Ecto neural progenitor cell (in vitro differentiated cells): ENCODE results near the gene SMCO4.
"Not testable (repeated sequence)": the region's sequence is repeated elsewhere in the genome, so short reads cannot be mapped to it uniquely, and the experiment has no call there.

ENCODE experiments used
- DNase-seq: peaks from one replicate; pipeline ENCODE4 v3.0.0-alpha.2; 2018; ENCODE audit warnings: low spot score

SMCO4 gene

DNA sequence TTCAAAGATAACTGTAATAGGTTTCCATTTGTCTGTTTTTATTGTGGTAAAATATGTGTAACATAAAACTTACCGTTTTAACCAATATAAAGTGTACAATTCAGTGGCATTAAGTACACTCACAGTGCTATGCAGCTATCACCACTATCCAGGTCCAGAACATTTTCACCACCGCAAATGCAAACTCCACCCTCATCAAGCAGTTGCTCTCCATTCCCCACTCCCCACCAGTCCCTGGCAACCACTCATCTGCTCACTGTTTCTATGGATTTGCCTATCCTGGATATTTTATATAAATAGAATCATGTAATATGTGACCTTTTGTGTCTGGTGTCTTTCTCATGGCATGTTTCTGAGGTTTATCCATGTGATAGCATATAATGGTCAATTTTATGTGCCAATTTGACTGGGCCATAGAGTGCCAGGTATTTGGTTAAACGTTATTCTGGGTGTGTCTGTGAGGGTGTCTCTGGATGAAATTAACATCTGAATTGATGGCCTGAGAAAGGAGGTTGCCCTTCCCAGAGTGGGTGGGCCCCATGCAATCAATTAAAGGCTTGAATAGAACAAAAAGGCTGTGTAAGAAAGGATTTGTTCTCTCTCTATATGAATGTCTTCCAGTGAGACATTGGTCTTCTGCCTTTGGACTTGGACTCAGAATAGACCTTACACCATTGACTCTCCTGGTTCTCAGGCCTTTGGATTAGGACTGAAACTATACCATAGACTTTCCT is 17.2 kb upstream of the SMCO4 start:
- no peak for DNase-seq

DNA sequence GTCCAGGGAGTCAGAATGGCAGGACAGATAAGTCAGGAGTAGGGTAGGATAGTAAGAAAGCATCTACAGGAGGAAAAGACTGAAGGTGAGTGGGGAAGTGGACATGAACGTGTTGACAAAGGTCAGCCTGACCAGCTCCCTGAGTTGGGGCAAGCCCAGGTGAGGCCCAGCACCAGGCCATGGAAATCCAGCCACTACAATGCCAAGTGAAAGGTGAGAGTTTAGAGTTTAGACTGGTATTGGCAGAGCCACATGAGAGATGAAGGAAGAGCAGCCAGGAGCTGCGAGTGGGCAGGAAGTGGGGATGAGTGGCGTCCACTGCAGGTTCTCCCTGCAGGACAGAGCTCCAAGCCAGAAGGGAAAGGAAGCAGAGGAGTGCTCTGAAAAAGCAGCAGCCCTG is 16.5 kb upstream of the SMCO4 start:
- no peak for DNase-seq

DNA sequence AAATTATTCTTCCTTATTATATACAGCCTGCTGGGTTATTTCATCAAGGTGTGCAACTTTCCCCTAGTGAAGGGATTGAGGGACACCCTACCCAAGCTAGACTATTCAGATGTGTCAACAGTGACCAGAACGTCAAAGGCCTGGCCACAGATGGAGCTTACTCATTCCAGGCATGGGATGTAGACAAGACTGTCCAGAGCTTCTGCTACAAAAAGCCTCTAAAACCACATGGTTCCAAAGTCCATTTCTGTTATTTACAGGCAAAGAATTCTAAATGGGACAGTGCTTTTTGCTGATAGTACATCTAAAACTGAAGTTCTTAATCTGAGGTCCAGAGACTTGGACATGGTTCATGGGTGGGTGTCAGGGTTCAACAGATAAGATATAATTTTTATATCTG is 9.7 kb upstream of the SMCO4 start:
- no peak for DNase-seq

DNA sequence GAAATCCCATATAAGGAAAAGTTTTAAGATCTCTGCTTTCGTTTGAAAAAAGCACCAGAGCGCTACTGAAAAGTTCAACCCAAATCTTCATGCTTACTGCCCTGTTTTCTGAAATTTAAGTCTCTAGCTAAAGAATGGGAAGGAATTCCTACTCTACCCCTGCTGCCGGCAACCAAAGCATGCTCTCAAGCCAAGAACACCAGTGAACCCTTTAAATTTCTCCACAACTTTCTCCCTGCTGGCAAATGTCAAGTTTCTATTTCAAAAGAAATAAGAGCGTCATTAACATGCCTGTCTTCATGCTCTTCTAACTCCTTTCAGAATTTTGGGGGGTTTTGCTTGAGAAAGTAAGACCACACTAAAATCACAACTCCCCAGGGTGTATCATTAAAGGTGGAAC is 6.8 kb upstream of the SMCO4 start:
- DNase-seq: no peak

DNA sequence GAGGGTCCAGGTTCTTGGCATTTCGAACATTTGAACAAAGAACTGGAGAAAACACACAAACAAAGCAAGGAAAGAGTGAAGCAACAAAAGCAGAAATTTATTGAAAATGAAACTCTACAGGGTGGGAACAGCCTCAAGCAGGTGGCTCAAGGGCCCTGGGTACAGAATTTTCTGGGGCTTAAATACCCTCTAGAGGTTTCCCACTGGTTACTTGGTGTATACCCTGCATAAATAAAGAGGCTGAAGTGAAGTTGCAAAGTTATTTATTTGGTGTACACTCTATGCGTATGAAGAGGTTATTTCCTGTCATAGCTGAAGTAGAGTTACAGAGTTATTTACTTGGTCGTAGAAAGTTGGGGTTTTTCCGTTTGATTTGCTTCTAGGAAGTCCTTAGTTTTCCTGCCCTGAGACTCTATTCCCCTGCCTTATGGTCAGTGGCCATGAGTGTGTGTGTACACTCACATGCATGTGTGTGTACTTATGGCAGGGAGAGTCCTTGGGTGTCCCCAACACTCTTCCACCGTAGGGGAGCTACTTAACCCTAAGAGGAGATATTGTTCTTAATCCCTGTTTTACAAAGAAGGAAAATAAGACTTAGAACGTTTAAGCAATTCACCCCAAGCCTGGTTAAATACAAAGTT is 5.6 kb upstream of the SMCO4 start:
- no peak for DNase-seq

DNA sequence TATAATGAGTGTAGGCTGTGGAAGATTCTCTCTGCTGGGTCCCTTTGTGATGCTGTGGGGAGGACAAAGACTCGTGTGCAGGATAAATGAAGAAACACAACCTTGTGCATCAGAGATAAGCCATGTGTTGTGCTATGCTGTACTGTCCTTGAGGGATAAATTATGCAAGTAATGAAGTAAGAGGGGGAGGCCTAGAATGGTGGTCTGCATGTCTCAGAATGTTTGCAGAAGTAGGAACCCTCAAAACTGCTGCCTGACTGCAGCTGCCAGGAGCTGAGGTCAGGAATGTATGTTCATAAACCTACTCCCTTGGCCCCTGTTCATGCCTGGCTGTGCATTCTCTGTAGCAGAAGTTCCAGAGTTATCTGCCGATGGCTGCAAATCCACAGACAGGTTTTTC is 4.6 kb upstream of the SMCO4 start:
- no peak for DNase-seq

DNA sequence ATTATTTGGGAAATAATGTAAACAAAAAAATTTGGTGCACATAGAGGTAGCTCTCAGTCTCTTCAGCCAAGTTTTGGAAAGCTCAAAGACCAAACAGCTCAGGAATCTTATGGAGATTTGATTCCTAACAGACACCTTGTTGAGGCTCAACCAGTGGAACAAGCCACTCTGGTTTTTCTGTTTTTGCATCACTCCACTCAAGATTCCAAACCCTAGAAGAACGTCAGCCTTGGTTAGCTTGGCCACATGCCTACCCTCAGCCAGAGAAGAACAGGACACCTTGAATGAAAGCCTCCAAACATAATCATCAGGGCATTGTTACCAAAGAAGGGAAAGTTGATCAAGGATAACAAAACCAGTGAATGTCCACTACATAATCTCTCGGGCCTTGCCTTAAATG is 3.8 kb upstream of the SMCO4 start:
- DNase-seq: no peak

DNA sequence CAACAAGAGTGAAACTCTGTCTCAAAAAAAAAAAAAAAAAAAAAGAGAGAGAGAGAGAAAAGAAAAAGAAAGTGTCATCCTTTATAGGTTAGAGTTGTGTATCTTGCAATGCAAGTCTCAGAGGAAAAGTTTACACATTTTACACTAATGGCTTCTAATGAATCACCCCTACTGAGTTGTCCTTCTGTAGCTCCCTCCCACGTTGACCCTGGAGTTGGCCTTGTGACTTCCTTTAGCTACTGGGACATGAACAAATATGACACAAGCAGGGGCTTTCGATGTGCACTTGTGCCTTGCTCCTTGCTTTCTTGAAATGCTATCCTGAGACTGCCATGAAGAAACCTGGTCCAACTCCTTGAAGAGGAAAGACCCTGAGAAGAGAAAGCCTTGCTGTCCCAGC is 2.4 kb upstream of the SMCO4 start:
- DNase-seq: no peak

DNA sequence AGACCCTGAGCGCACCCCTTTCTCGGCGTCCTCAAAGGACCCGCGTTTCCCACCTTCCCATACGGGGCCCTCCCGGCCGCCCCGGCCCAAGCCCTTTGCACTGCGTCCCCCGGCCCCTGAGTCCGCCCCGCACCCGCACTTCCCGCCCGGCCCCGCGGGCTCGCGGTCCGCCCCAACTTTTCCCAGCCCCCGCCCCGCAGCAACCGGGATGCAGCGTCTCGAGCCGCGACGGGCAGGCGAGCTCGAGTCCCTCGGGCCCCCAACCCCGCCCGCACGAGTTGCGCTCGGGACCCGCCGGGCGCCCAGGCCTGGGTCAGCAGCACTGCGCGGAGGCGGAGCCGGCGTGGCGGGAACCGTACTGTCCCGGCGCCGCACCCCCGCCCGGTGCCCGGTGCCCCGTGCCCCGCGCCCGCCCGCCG is 371 bp downstream of the SMCO4 start:
- peak; percentile 73 for DNase-seq

DNA sequence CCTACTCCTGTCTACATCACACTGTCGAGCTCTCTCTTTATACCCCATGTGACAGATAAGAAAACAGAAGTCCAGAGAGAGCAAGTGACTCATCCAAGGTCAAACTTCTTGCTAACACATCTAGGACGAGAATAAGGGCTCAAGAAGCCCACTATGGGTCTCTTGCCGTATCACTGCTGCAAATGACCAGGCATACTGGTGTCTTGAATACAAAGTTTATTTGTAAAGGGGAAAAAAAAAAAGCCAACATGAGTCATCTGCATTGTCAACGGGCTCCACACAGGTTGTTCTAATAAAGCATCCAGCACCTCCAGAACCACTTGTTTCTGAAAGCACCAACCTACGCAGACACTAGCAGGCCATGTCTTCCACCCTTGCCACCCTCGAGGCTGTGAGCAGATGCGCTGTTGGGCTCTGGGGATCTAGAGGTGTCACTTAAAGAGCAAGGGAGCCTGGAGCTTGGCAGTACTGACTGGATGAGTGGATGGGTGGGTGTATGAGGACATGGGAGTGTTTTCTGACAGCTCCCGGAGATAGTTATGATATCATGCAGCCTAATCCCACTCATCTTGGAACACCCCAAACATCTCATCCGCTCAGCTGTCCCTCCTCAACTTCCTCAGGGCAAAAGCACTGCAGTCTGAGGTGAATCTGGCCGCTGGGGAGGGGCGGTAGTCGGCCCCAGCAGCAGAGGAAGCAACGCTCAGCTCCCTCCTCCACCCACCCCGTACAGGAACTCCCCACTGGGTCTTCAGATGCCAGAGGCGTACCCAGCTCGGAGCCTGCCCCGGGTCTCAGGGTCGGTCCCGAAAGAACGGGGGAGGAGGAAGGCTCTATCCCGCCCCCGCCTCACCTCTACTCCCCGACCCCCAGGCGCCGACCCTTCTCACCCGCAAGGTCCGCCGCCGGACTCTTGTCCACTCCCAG is 1.0 kb downstream of the SMCO4 start:
- peak; percentile 69 for DNase-seq

DNA sequence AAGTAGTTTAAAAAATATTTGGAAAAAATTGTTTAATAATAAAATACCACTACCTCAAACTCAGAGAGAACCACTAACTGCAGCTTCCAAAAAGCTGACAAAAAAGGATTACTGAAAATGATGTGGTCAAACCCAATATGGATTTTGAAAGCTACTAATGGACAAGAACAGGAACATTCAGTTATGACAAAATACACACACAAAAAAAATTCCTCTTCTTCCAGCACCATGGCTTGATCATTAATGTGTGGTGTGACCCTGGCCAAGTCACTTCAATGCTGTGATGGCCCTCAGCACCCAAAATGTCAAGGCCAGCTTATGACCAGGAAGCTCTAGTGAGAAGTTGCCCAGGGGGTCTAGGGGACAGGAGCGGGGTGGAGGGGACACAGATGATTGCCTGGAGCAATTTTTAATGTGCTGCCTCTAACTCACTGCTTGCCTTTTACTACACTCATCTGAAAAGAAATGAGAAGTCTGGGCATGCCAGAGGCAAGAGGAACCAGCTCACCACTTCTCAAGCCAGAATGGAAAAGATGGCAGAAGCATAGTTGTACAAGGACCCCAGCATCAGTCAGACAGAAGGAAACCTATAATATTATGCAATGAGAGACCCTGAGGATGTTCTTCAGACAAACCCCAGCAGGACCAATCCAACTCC is 2.2 kb downstream of the SMCO4 start:
- DNase-seq: no peak

DNA sequence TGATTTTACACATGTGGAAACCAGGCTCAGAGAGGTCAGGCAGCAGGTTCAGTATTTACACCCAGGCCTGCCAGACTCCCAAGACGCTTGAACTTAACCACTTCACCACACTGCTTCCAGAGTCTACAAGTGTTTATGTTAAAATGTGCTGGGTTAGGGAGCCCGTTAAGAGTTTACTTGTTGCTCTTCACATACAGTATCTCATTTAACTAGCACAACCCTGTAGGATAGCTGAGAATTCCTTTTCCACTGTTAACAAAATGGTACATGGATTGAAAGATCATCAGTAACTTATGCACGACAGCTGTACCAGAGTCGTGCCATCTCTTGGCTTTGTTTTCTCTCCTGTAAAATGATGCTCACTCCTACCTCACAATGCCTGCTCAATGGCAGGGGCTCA is 2.9 kb downstream of the SMCO4 start:
- no peak for DNase-seq

DNA sequence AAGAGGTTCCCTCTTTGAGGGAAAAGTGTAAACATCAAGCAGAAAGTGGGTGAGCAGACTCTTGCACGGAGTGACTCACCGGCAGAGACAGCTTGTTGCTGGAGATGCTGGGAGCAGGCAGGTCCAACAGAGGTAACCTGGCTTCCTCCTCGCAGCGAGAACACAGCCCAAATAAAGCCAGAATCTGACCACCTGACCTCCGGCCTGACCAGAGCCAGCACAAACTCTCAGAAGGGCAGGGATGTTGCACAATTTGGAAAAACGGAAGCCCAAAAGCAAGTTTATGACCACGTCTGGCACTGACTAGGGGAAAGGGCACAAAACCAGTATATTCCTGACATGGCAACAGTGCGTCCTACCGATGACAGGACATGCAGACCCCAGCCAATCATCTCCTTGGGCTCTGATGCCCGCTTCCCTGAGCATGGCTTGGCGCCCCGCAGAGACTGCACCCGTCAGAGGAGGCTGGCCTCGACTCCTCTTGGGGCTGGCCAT is 5.4 kb downstream of the SMCO4 start:
- no peak for DNase-seq

DNA sequence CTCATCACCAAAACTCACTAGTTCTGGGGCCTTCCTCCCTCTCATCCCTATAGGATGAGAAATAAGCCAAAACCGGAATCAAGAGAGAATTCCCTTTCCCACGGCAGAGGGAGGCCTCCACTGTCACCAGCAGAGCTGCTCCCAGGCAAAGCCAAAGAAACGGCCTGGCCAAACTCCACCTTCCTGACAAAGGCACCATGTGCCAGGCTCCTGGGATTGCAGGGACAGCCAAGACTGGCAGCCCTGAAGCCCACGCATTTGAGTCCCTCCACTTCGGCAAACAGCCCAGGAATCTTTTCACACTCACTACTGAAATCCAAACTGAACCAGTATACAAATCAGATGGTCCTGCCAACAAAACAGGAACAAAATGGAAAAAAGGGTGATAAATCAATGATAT is 6.1 kb downstream of the SMCO4 start:
- no peak for DNase-seq

DNA sequence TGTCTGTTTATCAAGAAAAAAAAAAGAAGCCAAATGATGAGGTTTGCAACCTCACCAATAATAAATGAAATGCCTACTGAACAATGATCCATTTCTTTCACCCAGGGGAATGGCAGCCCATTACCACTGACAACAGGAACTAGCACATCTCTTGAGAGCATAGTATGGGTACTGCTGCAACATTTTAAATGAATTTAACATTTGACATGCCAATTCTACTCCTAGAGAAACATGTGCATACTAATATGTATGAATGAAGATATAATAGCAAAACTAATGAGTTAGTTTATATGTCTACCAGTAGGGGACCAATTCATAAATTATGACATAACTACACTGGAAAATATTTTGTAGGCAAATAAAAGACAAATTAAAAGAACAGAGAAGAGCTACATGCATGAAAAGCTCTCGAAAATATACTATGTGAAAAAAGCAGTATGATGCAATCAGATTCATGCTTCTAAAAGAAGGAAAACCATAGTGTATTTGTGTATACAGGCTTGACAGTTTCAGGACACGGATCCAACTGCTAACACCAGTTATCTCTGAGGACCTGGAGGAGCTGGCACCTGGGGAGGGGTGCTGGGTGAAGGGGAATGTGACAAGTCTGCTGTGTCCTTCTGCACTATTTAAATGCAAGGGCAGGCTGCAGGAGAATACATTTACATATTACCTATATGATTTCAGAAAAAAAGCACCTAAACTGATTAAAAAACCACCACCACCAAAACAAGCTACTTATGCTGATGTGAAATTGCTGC is 6.9 kb downstream of the SMCO4 start:
- no peak for DNase-seq

DNA sequence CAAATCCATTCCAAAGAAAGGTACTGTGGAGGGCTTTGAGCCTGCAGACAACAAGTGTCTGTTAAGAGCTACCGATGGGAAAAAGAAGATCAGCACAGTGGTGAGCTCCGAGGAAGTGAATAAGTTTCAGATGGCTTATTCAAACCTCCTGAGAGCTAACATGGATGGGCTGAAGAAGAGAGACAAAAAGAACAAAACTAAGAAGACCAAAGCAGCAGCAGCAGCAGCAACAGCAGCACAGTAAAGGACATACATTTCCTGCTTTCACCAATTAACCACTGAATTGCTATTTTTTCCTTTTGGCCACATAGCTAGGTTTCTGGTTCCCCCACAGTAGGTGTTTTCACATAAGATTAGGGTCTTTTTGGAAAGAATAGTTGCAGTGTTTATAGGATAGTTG is 7.6 kb downstream of the SMCO4 start:
- DNase-seq: not testable (repeated sequence)

DNA sequence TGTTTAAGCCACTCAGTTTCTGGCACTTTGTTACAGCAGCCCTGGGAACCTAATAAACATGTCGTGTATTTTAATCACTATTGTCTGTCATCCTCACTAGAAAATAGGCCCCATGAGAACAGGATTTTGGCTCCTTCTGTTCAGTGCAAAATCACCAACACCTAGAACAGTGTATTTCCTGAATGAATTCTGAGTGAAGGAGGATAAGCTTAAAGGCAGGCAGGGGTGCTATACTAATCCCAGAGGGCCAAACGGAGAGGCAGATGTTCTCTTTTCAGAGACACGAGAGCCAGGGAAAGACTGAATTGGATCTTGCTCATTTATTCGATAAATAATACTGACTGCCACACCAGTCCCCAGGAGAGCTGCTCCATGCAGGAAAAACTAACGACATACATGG is 10.4 kb downstream of the SMCO4 start:
- no peak for DNase-seq

DNA sequence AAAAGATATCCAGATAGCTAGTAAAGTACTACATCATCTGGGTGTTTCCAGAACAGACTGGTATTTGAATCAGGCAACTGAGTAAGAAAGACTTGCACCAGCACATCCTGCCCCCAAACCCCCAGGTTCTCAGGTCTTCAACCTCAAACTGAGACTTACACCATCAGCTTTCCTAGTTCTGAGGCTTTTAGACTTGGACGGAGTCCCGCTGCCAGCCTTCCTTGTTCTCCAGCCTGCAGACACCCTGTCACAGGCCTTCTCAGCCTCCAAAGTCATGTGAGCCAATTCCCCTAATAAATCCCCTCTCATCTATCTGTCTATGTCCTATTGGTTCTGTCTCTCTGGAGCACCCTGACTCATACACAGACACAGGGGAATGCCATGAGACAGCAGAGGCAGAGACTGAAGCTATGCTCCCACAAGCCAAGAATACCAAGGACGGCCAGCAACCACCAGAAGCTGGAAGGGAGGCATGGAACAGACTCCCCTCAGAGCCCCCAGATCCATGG is 10.9 kb downstream of the SMCO4 start:
- no peak for DNase-seq

DNA sequence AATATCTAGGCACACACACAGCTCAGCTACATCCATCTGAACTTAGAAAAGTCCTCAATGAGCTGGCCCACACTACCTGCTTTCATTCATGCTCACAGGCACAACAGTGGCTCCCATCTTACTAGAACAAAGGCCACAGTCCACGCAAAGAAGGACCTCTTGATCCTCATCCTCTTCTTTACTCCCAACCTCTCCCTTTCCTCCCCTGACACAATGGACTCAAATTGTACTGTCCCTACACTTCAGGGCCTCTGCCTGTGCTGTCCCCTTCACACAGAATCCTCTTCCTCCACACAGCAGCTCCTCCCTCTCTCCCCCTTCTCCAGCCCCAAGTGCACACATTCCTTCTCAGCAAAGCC is 12.7 kb downstream of the SMCO4 start:
- no peak for DNase-seq

DNA sequence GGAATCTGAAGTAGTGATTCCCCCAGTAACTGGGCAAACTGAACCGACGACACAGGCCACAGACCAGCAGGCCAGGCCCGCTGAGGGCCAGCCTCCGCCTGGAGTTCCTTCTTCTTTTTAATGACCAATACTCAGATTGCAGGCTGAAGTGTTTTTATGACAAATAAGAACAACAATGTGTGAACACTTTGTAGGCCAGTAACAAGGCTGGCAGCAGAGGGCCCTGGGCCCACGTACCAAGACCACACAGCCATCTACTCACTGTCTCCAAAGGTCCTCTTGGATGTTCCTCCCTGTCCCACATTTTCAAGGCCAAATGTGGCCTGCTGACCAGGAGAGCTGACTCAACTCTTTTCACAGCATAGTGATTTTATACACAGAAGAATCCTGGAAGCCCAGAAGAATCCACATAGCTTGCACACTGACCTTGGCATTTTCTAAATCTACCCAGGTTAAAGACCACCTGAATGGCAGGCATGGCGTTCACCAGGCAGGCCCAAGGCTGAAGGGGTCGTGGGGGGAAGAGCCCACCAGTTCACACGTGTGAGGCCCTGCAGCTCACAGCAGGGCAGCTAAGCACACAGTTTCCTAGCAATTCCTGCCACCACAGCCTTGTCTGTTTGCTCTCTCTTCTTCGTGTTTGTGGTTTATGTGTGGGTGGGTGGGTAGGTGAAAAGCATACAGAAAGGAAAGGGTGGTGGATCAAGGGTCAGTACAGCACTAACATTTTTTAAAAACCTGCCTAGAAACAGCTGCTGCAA is 13.3 kb downstream of the SMCO4 start:
- no peak for DNase-seq
